Suprapubic skin (tissue), 4 donors: ENCODE results near the gene SMYD3. TPM values are rescaled to one million over a fixed set of nuclear protein-coding genes. Genes with fewer than 3 reads are reported as not detected.

ENCODE experiments used
- DNase-seq, 2 donors: peaks; one replicate each; pipeline ENCODE4 v3.0.0-alpha.2; 2019; ENCODE audit warnings: low spot score in 2 of 2
- H3K27ac ChIP-seq: fragments of 200-600 bp; sonication (generic); one replicate; pipeline ENCODE4 v1.5.1; 2019
- H3K27me3 ChIP-seq: fragments of 200-600 bp; sonication (generic); one replicate; pipeline ENCODE4 v1.5.1; 2019
- H3K36me3 ChIP-seq: fragments of 200-600 bp; sonication (generic); one replicate; pipeline ENCODE4 v1.5.1; 2019
- H3K4me1 ChIP-seq: fragments of 200-600 bp; sonication (generic); one replicate; pipeline ENCODE4 v1.5.1; 2019
- H3K4me3 ChIP-seq: fragments of 200-600 bp; sonication (generic); one replicate; pipeline ENCODE4 v1.5.1; 2019; ENCODE audit warnings: mild to moderate bottlenecking
- H3K9me3 ChIP-seq: fragments of 200-600 bp; sonication (generic); one replicate; pipeline ENCODE4 v1.5.1; 2019
- CTCF ChIP-seq, 2 donors: fragments of 200-600 bp in 1 of 2; fragments of 450-650 bp in 1 of 2; sonication (generic) in 1 of 2; IDR thresholded peaks; one replicate each; pipeline ENCODE4 v1.5.1; 2016 to 2019; ENCODE audit warnings: antibody characterized with exemption in 2 of 2, mild to moderate bottlenecking in 1 of 2, moderate library complexity in 1 of 2
- EP300 ChIP-seq: sonication (generic); formaldehyde crosslinking; IDR thresholded peaks from one replicate; pipeline ENCODE4 v1.6.1; 2017; ENCODE audit warnings: antibody characterized with exemption
- POLR2A ChIP-seq, 2 donors: fragments of 450-650 bp; IDR thresholded peaks; one replicate each; pipeline ENCODE4 v1.6.1; 2017; ENCODE audit warnings: antibody characterized with exemption in 2 of 2, mild to moderate bottlenecking in 2 of 2, moderate library complexity in 2 of 2
- POLR2AphosphoS5 ChIP-seq, 3 donors: sonication (generic); formaldehyde crosslinking; IDR thresholded peaks; one replicate each; pipeline ENCODE4 v1.6.1; 2017; ENCODE audit warnings: antibody characterized with exemption in 3 of 3
- WGBS: methylation state at CpG from one replicate; pipeline ENCODE4 v1.1.5; 2018; 5-methylcytosine and 5-hydroxymethylcytosine counted together
- total RNA-seq, 4 donors: library from RNA; depleted of rRNA; stranded (reverse); fragments of >200 nt; gene quantifications; one replicate each; pipeline ENCODE4 v1.1.0, GENCODE V29; 2016

Gene SMYD3
- total RNA-seq, 4 donors from 2014 or later, result 14.5 to 33.6 (median 18.9) TPM

- DNase-seq, result no peak
- WGBS, result 61% methylated on average over 4 of the region's 4 CpGs
- TF ChIP-seq CTCF (IDR thresholded peaks at IDR 0.05) (no peak), EP300 (no peak), POLR2A (IDR thresholded peaks at IDR 0.05) (no peak), POLR2AphosphoS5 (IDR thresholded peaks at IDR 0.05) (no peak)
- H3K4me3 ChIP-seq, result no peak overlapping the region
- H3K36me3 ChIP-seq, result no peaks in the 10 kb centered on the region
- H3K4me1 ChIP-seq, result no peaks in the 10 kb centered on the region
- H3K9me3 ChIP-seq, result no peaks in the 10 kb centered on the region
- no peaks in the 10 kb centered on the region for H3K27me3 ChIP-seq
- no peak overlapping the region for H3K27ac ChIP-seq
These were observed 291.6 kb downstream of the SMYD3 start for GRCh38 chr1:246215510-246215903.

GRCh38 chr1:246214708-246215509 lies 292.2 kb downstream of the SMYD3 start:
- DNase-seq, result no peak
- Histone ChIP-seq H3K27ac (no peak overlapping the region), H3K36me3 (no peaks in the 10 kb centered on the region), H3K9me3 (no peaks in the 10 kb centered on the region), H3K4me3 (no peak overlapping the region), H3K27me3 (no peaks in the 10 kb centered on the region), H3K4me1 (no peaks in the 10 kb centered on the region)
- no peak for TF ChIP-seq POLR2AphosphoS5 (IDR thresholded peaks at IDR 0.05)
- no peak for TF ChIP-seq POLR2A (IDR thresholded peaks at IDR 0.05)
- TF ChIP-seq EP300, result no peak
- no peak for TF ChIP-seq CTCF (IDR thresholded peaks at IDR 0.05)
- 76% methylated on average over 9 of the region's 9 CpGs for WGBS

- TF ChIP-seq CTCF (IDR thresholded peaks at IDR 0.05), result no peak
- no peak for TF ChIP-seq EP300
- TF ChIP-seq POLR2A (IDR thresholded peaks at IDR 0.05), result no peak
- TF ChIP-seq POLR2AphosphoS5 (IDR thresholded peaks at IDR 0.05), result no peak
- no peaks in the 10 kb centered on the region for H3K27me3 ChIP-seq
- H3K27ac ChIP-seq, result no peak overlapping the region
- WGBS, result 90% methylated on average over 1 of the region's 1 CpG
- no peaks in the 10 kb centered on the region for H3K9me3 ChIP-seq
- no peak overlapping the region for H3K4me3 ChIP-seq
- no peaks in the 10 kb centered on the region for H3K4me1 ChIP-seq
- no peak for DNase-seq
- no peaks in the 10 kb centered on the region for H3K36me3 ChIP-seq
These were observed 293.1 kb downstream of the SMYD3 start for GRCh38 chr1:246213947-246214346.

- no peak for DNase-seq
- no peaks in the 10 kb centered on the region for H3K4me1 ChIP-seq
- 100% methylated on average over 3 of the region's 3 CpGs for WGBS
- no peaks in the 10 kb centered on the region for H3K27me3 ChIP-seq
- H3K36me3 ChIP-seq, result no peaks in the 10 kb centered on the region
- H3K9me3 ChIP-seq, result no peaks in the 10 kb centered on the region
- H3K4me3 ChIP-seq, result no peak overlapping the region
- no peak for TF ChIP-seq POLR2AphosphoS5 (IDR thresholded peaks at IDR 0.05)
- TF ChIP-seq EP300, result no peak
- no peak for TF ChIP-seq POLR2A (IDR thresholded peaks at IDR 0.05)
- no peak for TF ChIP-seq CTCF (IDR thresholded peaks at IDR 0.05)
- H3K27ac ChIP-seq, result no peak overlapping the region
These were observed 293.6 kb downstream of the SMYD3 start for GRCh38 chr1:246213502-246213901.

- no peak for DNase-seq
- Histone ChIP-seq H3K4me1 (no peaks in the 10 kb centered on the region), H3K4me3 (no peak overlapping the region), H3K9me3 (no peaks in the 10 kb centered on the region), H3K36me3 (no peaks in the 10 kb centered on the region), H3K27ac (no peak overlapping the region), H3K27me3 (no peaks in the 10 kb centered on the region)
- 81% methylated on average over 3 of the region's 3 CpGs for WGBS
- TF ChIP-seq POLR2A (IDR thresholded peaks at IDR 0.05) (no peak), EP300 (no peak), POLR2AphosphoS5 (IDR thresholded peaks at IDR 0.05) (no peak), CTCF (IDR thresholded peaks at IDR 0.05) (no peak)
These were observed 294.0 kb downstream of the SMYD3 start for GRCh38 chr1:246213036-246213435.
